ENCODE results near the gene BAZ2B.

BAZ2B gene

GRCh38 chr2:159396799-159397198 is 219.5 kb downstream of the BAZ2B start:
- H3K79me2 ChIP-seq (ENCODE audit: insufficient read depth, low read length) = no peaks in the 10 kb centered on the region
- no peak overlapping the region for H3K27ac ChIP-seq (ENCODE audit: low read length)
- H3K4me2 ChIP-seq (ENCODE audit: insufficient read depth, low read length) = no peak overlapping the region
- H3K27me3 ChIP-seq (ENCODE audit: insufficient read depth, low read length, poor library complexity) = no peaks in the 10 kb centered on the region
- no peak overlapping the region for H2AFZ ChIP-seq (ENCODE audit: low read depth, low read length)
- no peak for DNase-seq
- H4K20me1 ChIP-seq (ENCODE audit: insufficient read depth, low read length) = no peaks in the 10 kb centered on the region
- H3K36me3 ChIP-seq (ENCODE audit: insufficient read depth, low read length) = no peaks in the 10 kb centered on the region; the same call in 1 of the 2 replicates
- H3K9me3 ChIP-seq (ENCODE audit: insufficient read depth, low read length, severe bottlenecking) = no peaks in the 10 kb centered on the region
- no peak for TF ChIP-seq CTCF (IDR thresholded peaks at IDR 0.05; ENCODE audit: borderline replicate concordance, extremely low read depth, low read length, poor library complexity, severe bottlenecking)
- no peak for TF ChIP-seq EZH2 (IDR thresholded peaks at IDR 0.05; ENCODE audit: borderline replicate concordance, low read depth, low read length, severe bottlenecking)
- no peaks in the 10 kb centered on the region for H3K4me1 ChIP-seq (ENCODE audit: insufficient read depth, low read length)
- H3K9ac ChIP-seq (ENCODE audit: low read depth, low read length) = no peak overlapping the region
- H3K4me3 ChIP-seq (ENCODE audit: low read depth in 1 of 2, low read length in 2 of 2) = no peak overlapping the region
- ATAC-seq (ENCODE audit: insufficient read depth, low read depth) = no peak

DNA sequence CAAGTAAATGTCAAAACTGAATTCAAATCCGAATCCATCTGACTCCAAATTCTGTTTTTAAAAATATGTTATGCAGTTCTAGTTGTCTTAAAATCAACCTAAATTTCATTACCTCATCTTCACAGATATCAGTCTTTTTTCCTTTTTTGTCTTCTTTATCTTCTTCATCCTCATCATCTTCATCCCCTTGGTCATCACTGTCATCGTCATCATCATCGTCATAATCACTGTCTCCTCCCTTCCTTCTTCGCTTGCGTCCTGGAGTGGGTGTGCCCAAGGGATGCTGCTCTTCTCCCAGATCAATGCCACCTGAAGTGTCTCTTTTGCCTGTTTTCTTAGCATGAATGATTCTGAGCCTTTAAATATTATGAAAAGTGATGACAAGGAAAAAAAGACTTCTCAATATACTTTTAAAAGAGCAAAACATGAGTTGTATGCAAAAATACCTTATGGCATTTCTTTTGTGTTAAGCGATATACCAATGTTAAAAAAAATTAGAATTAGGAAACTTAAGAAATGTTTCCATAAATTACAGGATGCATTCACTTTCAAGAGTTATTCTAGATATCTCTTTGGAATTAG is 233.8 kb downstream of the BAZ2B start:
- Histone ChIP-seq H3K9ac (ENCODE audit: low read depth, low read length) (no peak overlapping the region), H3K4me3 (ENCODE audit: low read depth in 1 of 2, low read length in 2 of 2) (no peak overlapping the region), H3K4me2 (ENCODE audit: insufficient read depth, low read length) (no peak overlapping the region), H3K27ac (ENCODE audit: low read length) (no peak overlapping the region), H3K27me3 (ENCODE audit: insufficient read depth, low read length, poor library complexity) (no peaks in the 10 kb centered on the region), H3K79me2 (ENCODE audit: insufficient read depth, low read length) (no peaks in the 10 kb centered on the region), H2AFZ (ENCODE audit: low read depth, low read length) (no peak overlapping the region), H3K36me3 (ENCODE audit: insufficient read depth, low read length) (peaks cover 7% of the 10 kb centered on the region; the same call in 1 of the 2 replicates), H4K20me1 (ENCODE audit: insufficient read depth, low read length) (no peaks in the 10 kb centered on the region), H3K4me1 (ENCODE audit: insufficient read depth, low read length) (peaks cover 7% of the 10 kb centered on the region; the same call in 1 of the 2 replicates), H3K9me3 (ENCODE audit: insufficient read depth, low read length, severe bottlenecking) (no peaks in the 10 kb centered on the region)
- TF ChIP-seq CTCF (IDR thresholded peaks at IDR 0.05; ENCODE audit: borderline replicate concordance, extremely low read depth, low read length, poor library complexity, severe bottlenecking) (no peak), EZH2 (IDR thresholded peaks at IDR 0.05; ENCODE audit: borderline replicate concordance, low read depth, low read length, severe bottlenecking) (no peak)
- no peak for ATAC-seq (ENCODE audit: insufficient read depth, low read depth)
- DNase-seq = no peak

DNA sequence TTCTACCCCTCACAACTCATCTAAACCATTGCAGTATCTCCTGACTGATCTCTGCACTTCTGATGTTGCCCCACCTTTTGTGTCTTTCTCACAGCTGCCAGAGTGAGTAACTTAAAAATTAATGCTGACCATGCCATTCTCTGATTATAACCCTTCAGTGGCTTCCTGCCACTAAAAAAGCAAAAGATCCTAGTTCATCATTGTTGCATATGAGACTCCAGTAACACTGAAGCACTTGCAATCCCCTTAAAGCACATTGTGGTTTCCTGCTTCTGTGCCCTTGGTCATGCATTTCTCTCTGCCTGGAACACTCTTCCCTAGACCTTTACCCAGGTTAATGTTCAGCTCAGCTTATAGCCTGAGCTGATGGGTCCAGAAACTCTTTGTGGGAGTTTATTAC is 234.8 kb downstream of the BAZ2B start:
- H3K4me1 ChIP-seq (ENCODE audit: insufficient read depth, low read length) = peaks cover 7% of the 10 kb centered on the region; the same call in 1 of the 2 replicates
- peaks cover 7% of the 10 kb centered on the region; the same call in 1 of the 2 replicates for H3K36me3 ChIP-seq (ENCODE audit: insufficient read depth, low read length)
- no peak overlapping the region for H2AFZ ChIP-seq (ENCODE audit: low read depth, low read length)
- H3K9ac ChIP-seq (ENCODE audit: low read depth, low read length) = no peak overlapping the region
- no peaks in the 10 kb centered on the region for H4K20me1 ChIP-seq (ENCODE audit: insufficient read depth, low read length)
- ATAC-seq (ENCODE audit: insufficient read depth, low read depth) (peak; percentile 72), DNase-seq (peak; percentile 11)
- H3K27me3 ChIP-seq (ENCODE audit: insufficient read depth, low read length, poor library complexity) = no peaks in the 10 kb centered on the region
- no peak overlapping the region for H3K4me3 ChIP-seq (ENCODE audit: low read depth in 1 of 2, low read length in 2 of 2)
- H3K9me3 ChIP-seq (ENCODE audit: insufficient read depth, low read length, severe bottlenecking) = no peaks in the 10 kb centered on the region
- no peaks in the 10 kb centered on the region for H3K79me2 ChIP-seq (ENCODE audit: insufficient read depth, low read length)
- no peak overlapping the region for H3K27ac ChIP-seq (ENCODE audit: low read length)
- no peak overlapping the region for H3K4me2 ChIP-seq (ENCODE audit: insufficient read depth, low read length)
- TF ChIP-seq CTCF (IDR thresholded peaks at IDR 0.05; ENCODE audit: borderline replicate concordance, extremely low read depth, low read length, poor library complexity, severe bottlenecking) (no peak), EZH2 (IDR thresholded peaks at IDR 0.05; ENCODE audit: borderline replicate concordance, low read depth, low read length, severe bottlenecking) (no peak)
